Measurements from ENCODE around the gene NOP16.

Gene NOP16

DNA sequence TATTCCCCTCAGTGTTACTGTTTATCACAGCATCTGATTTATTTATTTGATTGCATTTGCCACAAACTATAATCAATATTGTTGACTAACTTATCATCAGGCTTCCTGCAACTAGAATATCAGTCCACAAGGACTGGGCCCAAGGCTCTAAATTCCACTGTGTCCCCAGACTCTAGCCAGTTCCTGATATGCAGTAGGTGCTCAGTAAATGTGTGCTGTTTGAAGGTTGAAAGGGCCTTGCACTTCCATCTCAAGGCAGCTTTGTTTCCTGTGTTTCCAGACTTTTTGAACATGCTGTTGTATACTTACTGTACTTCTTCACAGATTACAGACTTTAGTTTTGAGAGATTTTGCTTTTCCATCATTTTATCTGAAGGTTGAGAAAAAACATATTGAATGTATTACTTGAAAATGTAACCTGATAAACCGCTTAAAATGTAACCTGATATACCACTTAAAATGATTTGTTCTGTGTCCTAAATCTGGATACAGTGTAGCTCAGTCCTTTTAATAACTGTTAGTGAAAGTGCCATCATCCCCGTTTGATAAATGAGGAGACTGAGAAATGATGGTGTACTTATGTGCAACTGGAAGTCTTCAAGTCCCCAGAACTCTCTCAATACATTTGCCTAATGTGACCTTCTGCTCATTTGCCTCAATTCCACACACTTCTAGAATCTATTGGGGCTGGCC lies 45.5 kb downstream of the NOP16 start:
- no peak for TF ChIP-seq POLR2AphosphoS5 (IDR thresholded peaks at IDR 0.05; ENCODE audit: low read depth, low read length)
- no peak for TF ChIP-seq TAF1 (IDR thresholded peaks at IDR 0.05; ENCODE audit: borderline replicate concordance, low read depth, low read length)
- TF ChIP-seq POLR2A (IDR thresholded peaks at IDR 0.05; ENCODE audit: low read depth, low read length) = no peak
- no peak for FAIRE-seq
- no peak for DNase-seq (ENCODE audit: insufficient read length)

DNA sequence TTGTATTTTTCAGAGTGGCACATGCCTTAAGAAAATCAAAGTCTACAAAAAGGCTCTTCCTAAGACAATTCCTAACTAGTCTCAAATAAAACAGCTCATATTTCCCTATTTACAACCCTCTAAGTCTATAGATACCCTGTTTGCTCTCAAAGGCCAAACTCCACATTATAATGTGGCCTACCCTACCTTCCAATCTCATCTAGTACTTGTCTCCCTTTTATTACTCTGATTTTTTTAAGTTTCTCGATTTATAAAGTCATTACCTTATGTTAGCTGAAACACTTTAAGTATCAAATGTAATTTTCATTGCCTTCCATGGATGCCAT lies 46.3 kb downstream of the NOP16 start:
- no peak for TF ChIP-seq POLR2A (IDR thresholded peaks at IDR 0.05; ENCODE audit: low read depth, low read length)
- no peak for TF ChIP-seq TAF1 (IDR thresholded peaks at IDR 0.05; ENCODE audit: borderline replicate concordance, low read depth, low read length)
- TF ChIP-seq POLR2AphosphoS5 (IDR thresholded peaks at IDR 0.05; ENCODE audit: low read depth, low read length) = no peak
- FAIRE-seq (no peak), DNase-seq (ENCODE audit: insufficient read length) (no peak)

GRCh38 chr5:176341325-176342157 lies 46.9 kb downstream of the NOP16 start:
- no peak for TF ChIP-seq POLR2A (IDR thresholded peaks at IDR 0.05; ENCODE audit: low read depth, low read length)
- FAIRE-seq (no peak), DNase-seq (ENCODE audit: insufficient read length) (no peak)

DNA sequence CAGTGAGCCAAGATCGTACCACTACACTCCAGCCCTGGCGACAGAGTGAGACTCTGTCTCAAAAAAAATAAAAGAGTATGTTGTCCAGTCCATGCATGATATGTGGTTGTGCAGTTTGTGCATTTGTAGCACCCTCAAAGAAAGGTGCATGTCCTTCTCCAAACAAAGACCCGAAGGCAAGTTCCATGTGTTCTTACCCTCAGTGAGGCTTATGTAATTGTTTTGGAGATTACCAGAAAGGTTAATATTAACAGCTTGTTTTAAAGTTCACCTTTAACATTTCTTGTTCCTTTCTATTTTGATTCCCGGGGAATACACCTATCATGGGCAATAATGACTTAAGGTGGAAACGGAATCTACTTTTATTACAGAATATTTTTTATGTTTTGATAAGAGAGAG lies 49.1 kb downstream of the NOP16 start:
- no peak for FAIRE-seq
- no peak for DNase-seq (ENCODE audit: insufficient read length)
- TF ChIP-seq TAF1 (IDR thresholded peaks at IDR 0.05; ENCODE audit: borderline replicate concordance, low read depth, low read length) (no peak), POLR2A (IDR thresholded peaks at IDR 0.05; ENCODE audit: low read depth, low read length) (no peak)

- TF ChIP-seq POLR2AphosphoS5 (IDR thresholded peaks at IDR 0.05; ENCODE audit: low read depth, low read length) (no peak), POLR2A (IDR thresholded peaks at IDR 0.05; ENCODE audit: low read depth, low read length) (no peak), TAF1 (IDR thresholded peaks at IDR 0.05; ENCODE audit: borderline replicate concordance, low read depth, low read length) (no peak)
- DNase-seq (ENCODE audit: insufficient read length) = no peak
- FAIRE-seq = no peak
These were observed 50.5 kb downstream of the NOP16 start for GRCh38 chr5:176337913-176338312.

DNA sequence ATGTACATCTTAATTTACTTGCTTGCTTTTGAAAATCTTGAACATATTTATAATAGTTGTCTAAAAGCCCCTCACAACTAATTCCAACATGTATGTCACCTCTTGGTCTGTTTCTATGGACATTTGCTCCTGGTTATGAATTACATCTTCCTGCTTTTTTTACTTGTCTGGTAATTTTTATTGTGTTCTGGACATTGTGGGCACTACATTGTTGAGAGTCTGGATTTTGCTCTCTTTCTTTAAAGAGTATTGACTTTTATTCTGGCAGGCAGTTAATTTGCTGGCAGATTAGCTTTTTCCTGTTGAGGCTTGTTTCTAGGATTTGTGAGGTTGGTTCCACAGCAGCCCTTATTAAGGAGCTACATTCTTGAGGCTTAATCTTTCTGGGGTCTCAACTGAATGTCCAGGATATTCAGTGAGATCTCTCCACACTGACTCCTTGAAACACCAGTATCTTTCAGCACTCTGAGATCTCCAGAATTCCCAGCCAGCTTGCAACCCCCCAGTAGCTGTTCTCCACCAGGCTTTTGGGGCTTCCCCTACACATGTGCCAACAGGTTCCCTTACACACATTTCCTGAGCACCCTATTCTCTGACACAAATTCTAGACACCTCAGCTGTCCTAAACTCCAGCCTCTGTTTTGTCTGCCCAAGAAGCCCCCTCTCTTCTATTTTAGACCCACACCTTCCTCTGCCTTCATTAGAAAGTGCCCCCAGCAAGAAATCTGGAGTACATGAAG lies 54.2 kb downstream of the NOP16 start:
- FAIRE-seq (no peak), DNase-seq (ENCODE audit: insufficient read length) (no peak)
- TF ChIP-seq TAF1 (IDR thresholded peaks at IDR 0.05; ENCODE audit: borderline replicate concordance, low read depth, low read length) (no peak), POLR2AphosphoS5 (IDR thresholded peaks at IDR 0.05; ENCODE audit: low read depth, low read length) (no peak), POLR2A (IDR thresholded peaks at IDR 0.05; ENCODE audit: low read depth, low read length) (no peak)
